Lung (tissue), 12 donors: Measurements from ENCODE around the gene SLC6A6. TPM values are rescaled to one million over a fixed set of nuclear protein-coding genes. Genes with fewer than 3 reads are reported as not detected.
A peak's percentile ranks its signal among the peaks of the same experiment; 100 is the strongest.

ENCODE experiments used
- ATAC-seq: fragments of 200-7000 bp; cut with Tn5 transposase; one replicate; pipeline ENCODE4 v1.9.1; 2020; ENCODE audit warnings: moderate number of reproducible peaks; ENCODE audit not compliant: insufficient read depth, low FRiP score
- DNase-seq, 3 donors: peaks; one replicate each; pipeline ENCODE4 v3.0.0-alpha.2; 2013 to 2017
- H3K27ac ChIP-seq, 2 donors: one replicate each; pipeline ENCODE4 v1.5.1; 2013; ENCODE audit warnings: mild to moderate bottlenecking in 2 of 2, moderate library complexity in 2 of 2, control low read depth in 1 of 2, inconsistent platforms in 1 of 2, low read depth in 1 of 2, low read length in 1 of 2
- H3K27me3 ChIP-seq, 3 donors: one replicate each; pipeline ENCODE4 v1.5.1; 2013; ENCODE audit warnings: low read length in 2 of 3; ENCODE audit not compliant: control insufficient read depth in 3 of 3, insufficient read depth in 3 of 3
- H3K36me3 ChIP-seq, 4 donors: one replicate each; pipeline ENCODE4 v1.5.1; 2013; ENCODE audit warnings: low read length in 4 of 4, mild to moderate bottlenecking in 1 of 4, moderate library complexity in 1 of 4; ENCODE audit not compliant: control insufficient read depth in 4 of 4, insufficient read depth in 4 of 4
- H3K4me1 ChIP-seq, 5 donors: one replicate each; pipeline ENCODE4 v1.5.1; 2013; ENCODE audit warnings: low read length in 5 of 5, mild to moderate bottlenecking in 2 of 5, moderate library complexity in 1 of 5; ENCODE audit not compliant: control insufficient read depth in 5 of 5, insufficient read depth in 5 of 5
- H3K4me3 ChIP-seq: one replicate; pipeline ENCODE4 v1.5.1; 2013; ENCODE audit warnings: mild to moderate bottlenecking, control low read depth, moderate library complexity
- H3K9ac ChIP-seq, 2 donors: one replicate each; pipeline ENCODE4 v1.5.1; 2013; ENCODE audit warnings: low read length in 2 of 2, control low read depth in 1 of 2; ENCODE audit not compliant: insufficient read depth in 1 of 2
- H3K9me3 ChIP-seq, 4 donors: one replicate each; pipeline ENCODE4 v1.5.1; 2013; ENCODE audit warnings: low read length in 3 of 4, mild to moderate bottlenecking in 1 of 4, moderate library complexity in 1 of 4; ENCODE audit not compliant: control insufficient read depth in 4 of 4, insufficient read depth in 3 of 4
- CTCF ChIP-seq: IDR thresholded peaks from 2 replicates; pipeline ENCODE4 v1.5.1; 2012; ENCODE audit warnings: mild to moderate bottlenecking; ENCODE audit errors: control extremely low read depth, extremely low read depth
- WGBS, 2 donors: extraction: QIAGEN DNeasy Blood & Tissue Kit; methylation state at CpG; one replicate each; pipeline ENCODE4 v1.1.7; 2013; 5-methylcytosine and 5-hydroxymethylcytosine counted together
- polyA plus RNA-seq, 2 donors: library from polyadenylated mRNA; stranded (reverse); fragments of 200-250 nt; gene quantifications; one replicate each; pipeline ENCODE4 v1.2.1, GENCODE V29; 2013
- total RNA-seq, 2 donors: library from RNA; depleted of rRNA in 1 of 2; stranded (reverse); fragments of >200 nt in 1 of 2; gene quantifications; one replicate each; pipeline ENCODE4 v1.2.1, GENCODE V29; 2014 to 2021
- donor health status: control.
- donor health status: control.
- donor health status: Bipolar disorder and iron deficiency.
- donor health status: healthy.
- donor health status: DM: yes; HTN: yes; CAD: no.

The SLC6A6 gene
- total and polyA plus RNA-seq, 4 donors, result 16.1 to 96.3 (median 57.4) TPM

- Histone ChIP-seq H3K36me3 (peaks cover 0 to 1% (median 0%) of the 10 kb centered on the region in 4 donors), H3K9ac (peak overlapping the region in 1 of 2 donors; percentile 28), H3K27ac (peak overlapping the region in 1 of 2 donors; percentile 52), H3K27me3 (no peaks in the 10 kb centered on the region), H3K9me3 (no peaks in the 10 kb centered on the region), H3K4me1 (peaks cover 4 to 28% (median 13%) of the 10 kb centered on the region in 5 donors), H3K4me3 (no peak overlapping the region)
- no peak for ATAC-seq
- no peak for TF ChIP-seq CTCF
- WGBS, 2 donors, result 79 to 83% methylated on average over 11 of the region's 11 CpGs
- DNase-seq, result no peak
Measured at GRCh38 chr3:14404631-14405359, 2.4 kb downstream of the SLC6A6 start.

GRCh38 chr3:14405360-14406238 lies 3.2 kb downstream of the SLC6A6 start:
- no peak for ATAC-seq
- peaks cover 0 to 1% (median 0%) of the 10 kb centered on the region in 4 donors for H3K36me3 ChIP-seq
- no peaks in the 10 kb centered on the region for H3K9me3 ChIP-seq
- H3K4me1 ChIP-seq, result peaks cover 4 to 28% (median 15%) of the 10 kb centered on the region in 5 donors
- no peak overlapping the region for H3K9ac ChIP-seq
- no peak overlapping the region for H3K4me3 ChIP-seq
- H3K27me3 ChIP-seq, result no peaks in the 10 kb centered on the region
- DNase-seq, result no peak
- TF ChIP-seq CTCF, result no peak
- 47 to 72% methylated on average over 10 of the region's 10 CpGs for WGBS, 2 donors
- H3K27ac ChIP-seq, result peak overlapping the region in 1 of 2 donors; percentile 22

GRCh38 chr3:14406336-14406735 lies 3.9 kb downstream of the SLC6A6 start:
- no peaks in the 10 kb centered on the region for H3K27me3 ChIP-seq
- ATAC-seq, result no peak
- peaks cover 4 to 30% (median 15%) of the 10 kb centered on the region in 5 donors for H3K4me1 ChIP-seq
- 74 to 77% methylated on average over 5 of the region's 5 CpGs for WGBS, 2 donors
- DNase-seq, result no peak
- peaks cover 0 to 5% (median under 1%) of the 10 kb centered on the region in 4 donors for H3K36me3 ChIP-seq
- no peaks in the 10 kb centered on the region for H3K9me3 ChIP-seq
- no peak for TF ChIP-seq CTCF
- no peak overlapping the region for H3K9ac ChIP-seq
- no peak overlapping the region for H3K27ac ChIP-seq
- H3K4me3 ChIP-seq, result no peak overlapping the region
